Fibroblast of pulmonary artery (primary cell): ENCODE results near the gene HERC5.

Source experiments
- DNase-seq: peaks from one replicate; pipeline ENCODE4 v3.0.0-alpha.2; 2010; ENCODE audit warnings: low read depth
- H3K4me3 ChIP-seq: replicated peaks from 2 replicates; pipeline ENCODE4 v1.5.1; 2011; ENCODE audit warnings: low read depth, mild to moderate bottlenecking, control low read depth, low read length, moderate library complexity
- CTCF ChIP-seq: IDR thresholded peaks from 2 replicates; pipeline ENCODE4 v1.5.1; 2011; ENCODE audit warnings: mild to moderate bottlenecking, control low read depth, low read length, inconsistent platforms; ENCODE audit errors: missing control alignments

Gene HERC5

GRCh38 chr4:88527787-88528186 is 70.9 kb downstream of the HERC5 start:
- no peak overlapping the region for H3K4me3 ChIP-seq
- TF ChIP-seq CTCF: no peak
- no peak for DNase-seq

GRCh38 chr4:88528861-88529260 is 71.9 kb downstream of the HERC5 start:
- no peak for TF ChIP-seq CTCF
- DNase-seq: peak; percentile 33
- H3K4me3 ChIP-seq: no peak overlapping the region

GRCh38 chr4:88531549-88531948 is 74.6 kb downstream of the HERC5 start:
- no peak for DNase-seq
- no peak overlapping the region for H3K4me3 ChIP-seq
- TF ChIP-seq CTCF: no peak

- H3K4me3 ChIP-seq: no peak overlapping the region
- DNase-seq: peak; percentile 23
- no peak for TF ChIP-seq CTCF
Observed at GRCh38 chr4:88533088-88533790, 76.3 kb downstream of the HERC5 start.

- TF ChIP-seq CTCF: no peak
- H3K4me3 ChIP-seq: no peak overlapping the region
- peak; percentile 61 for DNase-seq
Observed at GRCh38 chr4:88533937-88534750, 77.2 kb downstream of the HERC5 start.

GRCh38 chr4:88535090-88535755 is 78.3 kb downstream of the HERC5 start:
- DNase-seq: no peak
- H3K4me3 ChIP-seq: no peak overlapping the region
- TF ChIP-seq CTCF: no peak
